ENCODE data around the gene LRRC10B. TPM values are rescaled to one million over a fixed set of nuclear protein-coding genes. Genes with fewer than 3 reads are reported as not detected.
"Not testable (repeated sequence)": the region's sequence is repeated elsewhere in the genome, so short reads cannot be mapped to it uniquely, and the experiment has no call there.

Gene LRRC10B
- total RNA-seq, 4 donors from 2014 or later, result 0.59 to 39.7 (median 3.1) TPM

DNA sequence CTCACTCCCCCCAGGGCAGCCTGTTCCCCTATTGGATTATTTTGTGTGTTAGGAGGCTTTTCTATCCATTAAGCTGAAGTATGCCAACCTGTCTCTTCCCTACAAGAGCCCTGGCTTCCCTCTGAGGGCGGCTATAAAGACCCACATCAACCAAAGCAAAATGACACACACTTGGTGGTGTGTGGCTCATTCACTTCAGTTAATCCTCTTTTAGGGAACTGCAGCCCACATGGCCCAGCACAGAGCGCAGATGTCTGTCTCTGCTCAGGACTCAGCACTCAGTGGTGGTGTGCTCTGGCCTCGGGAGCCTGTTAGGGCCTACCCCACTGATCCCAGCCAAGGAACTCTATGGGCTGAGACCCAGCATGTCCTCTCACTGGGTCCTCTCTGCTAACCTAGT is 32.2 kb upstream of the LRRC10B start:
- Histone ChIP-seq H3K27ac (no peak overlapping the region), H3K9me3 (no peaks in the 10 kb centered on the region), H3K36me3 (no peaks in the 10 kb centered on the region), H3K4me1 (no peaks in the 10 kb centered on the region), H3K27me3 (no peaks in the 10 kb centered on the region), H3K4me3 (no peak overlapping the region)
- DNase-seq, result no peak
- TF ChIP-seq CTCF (IDR thresholded peaks at IDR 0.05) (no peak), POLR2A (IDR thresholded peaks at IDR 0.05) (no peak)
- intact Hi-C loops (cut with DNase I; ENCODE audit: low total_unique reads), result loop anchor here (5.0 kb wide), 1 partner anchor 161 kb away; no protein-coding TSS in a partner anchor

- no peaks in the 10 kb centered on the region for H3K27me3 ChIP-seq
- TF ChIP-seq POLR2A (IDR thresholded peaks at IDR 0.05), result no peak
- no peak for TF ChIP-seq CTCF (IDR thresholded peaks at IDR 0.05)
- no peak overlapping the region for H3K27ac ChIP-seq
- intact Hi-C loops (cut with DNase I; ENCODE audit: low total_unique reads), result loop anchor here (5.0 kb wide), 1 partner anchor 160 kb away; no protein-coding TSS in a partner anchor
- H3K4me3 ChIP-seq, result no peak overlapping the region
- no peaks in the 10 kb centered on the region for H3K4me1 ChIP-seq
- H3K9me3 ChIP-seq, result no peaks in the 10 kb centered on the region
- no peaks in the 10 kb centered on the region for H3K36me3 ChIP-seq
- DNase-seq, result no peak
These were observed 31.4 kb upstream of the LRRC10B start for GRCh38 chr11:61477126-61477525.

DNA sequence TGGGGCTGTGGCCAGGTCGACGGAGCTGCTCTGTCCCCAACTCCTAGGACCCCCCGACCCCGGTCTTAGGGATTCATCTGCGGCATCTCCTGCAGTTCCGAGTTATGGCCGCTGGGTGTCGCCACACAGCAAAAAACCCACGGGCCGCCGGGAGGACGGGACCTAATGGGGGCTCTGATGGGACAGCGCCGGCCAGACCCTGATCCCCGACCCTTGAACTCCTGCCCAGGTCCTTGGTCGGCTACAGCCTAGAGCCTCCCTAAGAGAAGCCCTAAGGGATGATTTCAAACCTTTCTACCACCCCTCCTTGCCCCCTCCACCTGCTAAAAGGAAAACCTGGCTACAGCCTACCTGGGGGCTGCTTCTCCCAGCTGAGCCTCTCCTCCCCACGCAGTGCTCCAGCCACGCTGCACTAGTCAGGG is 30.8 kb upstream of the LRRC10B start:
- Histone ChIP-seq H3K4me1 (no peaks in the 10 kb centered on the region), H3K4me3 (no peak overlapping the region), H3K27ac (no peak overlapping the region), H3K27me3 (no peaks in the 10 kb centered on the region), H3K36me3 (no peaks in the 10 kb centered on the region), H3K9me3 (no peaks in the 10 kb centered on the region)
- DNase-seq, result peak; percentile 47 to 60
- TF ChIP-seq CTCF (IDR thresholded peaks at IDR 0.05) (peak; percentile 87 to 90 (median 88)), POLR2A (IDR thresholded peaks at IDR 0.05) (no peak)
- intact Hi-C loops (cut with DNase I; ENCODE audit: low total_unique reads), result loop anchor here (5.0 kb wide), 1 partner anchor 160 kb away; no protein-coding TSS in a partner anchor

DNA sequence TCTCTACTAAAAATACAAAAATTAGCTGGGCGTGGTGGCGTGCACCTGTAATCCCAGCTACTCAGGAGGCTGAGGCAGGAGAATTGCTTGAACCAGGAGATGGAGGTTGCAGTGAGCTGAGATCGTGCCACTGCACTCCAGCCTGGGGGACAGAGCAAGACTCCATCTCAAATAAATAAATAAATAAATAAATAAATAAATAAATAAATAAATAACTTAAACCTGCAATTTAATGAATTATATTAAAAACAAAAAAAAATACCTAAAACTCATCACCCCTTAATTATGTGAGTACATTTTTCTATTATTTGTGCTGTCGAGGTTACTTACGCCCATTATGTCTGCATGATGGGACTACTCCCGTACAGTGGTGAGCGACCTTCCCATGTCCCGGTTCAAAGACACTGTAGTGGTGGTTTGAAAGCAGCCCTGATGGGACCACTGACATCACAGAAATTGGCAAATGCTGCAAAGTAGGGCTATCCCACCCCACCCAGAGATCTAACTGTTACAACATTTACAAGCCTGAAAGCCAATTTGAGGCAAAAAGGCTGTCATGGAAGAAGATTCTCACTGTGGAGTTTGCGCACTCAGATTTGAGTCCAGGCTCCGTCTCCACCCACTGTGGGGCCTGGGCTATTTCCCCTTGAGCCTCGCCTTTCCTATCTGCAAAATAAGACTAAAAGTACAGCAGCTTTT is 29.0 kb upstream of the LRRC10B start:
- H3K27ac ChIP-seq, H3K4me3 ChIP-seq, H3K9me3 ChIP-seq, H3K36me3 ChIP-seq, H3K4me1 ChIP-seq, H3K27me3 ChIP-seq, DNase-seq: not testable (repeated sequence)
- intact Hi-C loops (cut with DNase I; ENCODE audit: low total_unique reads), result loop anchor here (5.0 kb wide), 1 partner anchor 158 kb away; no protein-coding TSS in a partner anchor

GRCh38 chr11:61480261-61480993 is 28.1 kb upstream of the LRRC10B start:
- H3K36me3 ChIP-seq, result no peaks in the 10 kb centered on the region
- no peak for DNase-seq
- intact Hi-C loops (cut with DNase I; ENCODE audit: low total_unique reads), result no loop called here
- H3K4me1 ChIP-seq, result no peaks in the 10 kb centered on the region
- H3K27me3 ChIP-seq, result no peaks in the 10 kb centered on the region
- no peaks in the 10 kb centered on the region for H3K9me3 ChIP-seq
- TF ChIP-seq POLR2A (IDR thresholded peaks at IDR 0.05) (no peak), CTCF (IDR thresholded peaks at IDR 0.05) (no peak)
- no peak overlapping the region for H3K4me3 ChIP-seq
- no peak overlapping the region for H3K27ac ChIP-seq

Data from uterus (tissue), 4 donors.